PC-3 (cell line): Measurements from ENCODE around the gene TMF1. TPM values are rescaled to one million over a fixed set of nuclear protein-coding genes. Genes with fewer than 3 reads are reported as not detected.

Experiments
- ATAC-seq: fragments of 200-7000 bp; cut with Tn5 transposase; 2 replicates; pipeline ENCODE4 v1.9.1; 2020; ENCODE audit warnings: mild to moderate bottlenecking, moderate library complexity
- BruUV-seq: library from RNA; stranded (reverse); fragments of 400-500 nt; replicated peaks from 2 replicates; lab custom pipeline; 2021; lab: Mats Ljungman, UMichigan
- CTCF ChIA-PET: fragments of 300-600 bp; sonication (Branson Sonifier 250); formaldehyde crosslinking; loops from one replicate; lab custom pipeline; 2022; ENCODE audit warnings: antibody characterized with exemption; lab: Charles Lee
- POLR2A ChIA-PET: fragments of 300-600 bp; sonication (Branson Sonifier 250); formaldehyde crosslinking; loops from one replicate; lab custom pipeline; 2022; ENCODE audit warnings: antibody characterized with exemption; ENCODE audit not compliant: unreplicated experiment; lab: Charles Lee
- DNase-seq: peaks from one replicate; pipeline ENCODE4 v3.0.0-alpha.2; 2015
- H2AFZ ChIP-seq: fragments of 300-600 bp; sonication (generic); 2 replicates; pipeline ENCODE4 v1.6.0; 2016; ENCODE audit warnings: antibody characterized with exemption, low read length
- H3F3A ChIP-seq: fragments of 300-600 bp; sonication (generic); one replicate; pipeline ENCODE4 v1.6.0; 2017; ENCODE audit warnings: antibody characterized with exemption, low read length, control low read depth, mild to moderate bottlenecking; ENCODE audit not compliant: unreplicated experiment
- H3K27ac ChIP-seq: fragments of 300-600 bp; sonication (generic); 2 replicates; pipeline ENCODE4 v1.5.1; 2016; ENCODE audit warnings: mild to moderate bottlenecking, low read length
- H3K27me3 ChIP-seq: fragments of 300-600 bp; sonication (generic); 2 replicates; pipeline ENCODE4 v1.6.1; 2016; ENCODE audit warnings: low read length, mixed read lengths
- H3K36me3 ChIP-seq: fragments of 300-600 bp; sonication (generic); 2 replicates; pipeline ENCODE4 v1.6.1; 2016; ENCODE audit warnings: low read depth, mixed run types, low read length, mixed read lengths
- H3K4me1 ChIP-seq: fragments of 300-600 bp; sonication (generic); 2 replicates; pipeline ENCODE4 v1.5.1; 2016; ENCODE audit warnings: low read length; ENCODE audit not compliant: insufficient read depth
- H3K4me2 ChIP-seq: fragments of 300-600 bp; sonication (generic); 2 replicates; pipeline ENCODE4 v1.6.0; 2016; ENCODE audit warnings: low read length
- H3K4me3 ChIP-seq: fragments of 300-600 bp; sonication (generic); 2 replicates; pipeline ENCODE4 v1.5.1; 2016; ENCODE audit warnings: mild to moderate bottlenecking, low read length, mixed read lengths
- H3K79me2 ChIP-seq: fragments of 300-600 bp; sonication (generic); 2 replicates; pipeline ENCODE4 v1.6.1; 2017; ENCODE audit warnings: low read length, mixed read lengths
- H3K9ac ChIP-seq: fragments of 300-600 bp; sonication (generic); 2 replicates; pipeline ENCODE4 v1.6.0; 2016; ENCODE audit warnings: mild to moderate bottlenecking, low read length
- H3K9me2 ChIP-seq: fragments of 300-600 bp; sonication (generic); replicated peaks from 2 replicates; pipeline ENCODE4 v1.6.1; 2016; ENCODE audit warnings: mixed run types, low read length, mixed read lengths
- H3K9me3 ChIP-seq: fragments of 300-600 bp; sonication (generic); 2 replicates; pipeline ENCODE4 v1.6.1; 2016; ENCODE audit warnings: low read length, mixed read lengths
- H4K20me1 ChIP-seq: fragments of 300-600 bp; sonication (generic); 2 replicates; pipeline ENCODE4 v1.6.1; 2016; ENCODE audit warnings: low read length, mixed read lengths
- CTCF ChIP-seq: fragments of 300-600 bp; sonication (generic); conservative IDR thresholded peaks from 2 replicates; pipeline ENCODE4 v1.5.1; 2017; ENCODE audit warnings: antibody characterized with exemption, low read depth, mild to moderate bottlenecking, low read length
- EZH2 ChIP-seq: fragments of 300-600 bp; sonication (generic); IDR thresholded peaks from one replicate; pipeline ENCODE4 v1.6.1; 2017; ENCODE audit warnings: antibody characterized with exemption, mild to moderate bottlenecking, low read length; ENCODE audit not compliant: unreplicated experiment
- EZH2phosphoT487 ChIP-seq: fragments of 300-600 bp; sonication (generic); IDR thresholded peaks from 2 replicates; pipeline ENCODE4 v1.6.1; 2018; ENCODE audit warnings: mild to moderate bottlenecking, antibody characterized with exemption, low read length, borderline replicate concordance
- intact Hi-C: fragments of 100-400 bp; cut with micrococcal nuclease; formaldehyde crosslinking; loops from 2 replicates; pipeline ENCODE4 v1.9.0; 2023
- microRNA-seq: library from miRNA; unstranded; fragments of <30 nt; microRNA quantifications from one replicate; pipeline ENCODE4 v1.1.0, GENCODE V29; 2020; ENCODE audit not compliant: unreplicated experiment
- total RNA-seq: library from RNA; depleted of rRNA; stranded (reverse); fragments of >200 nt; gene quantifications from 2 replicates; pipeline ENCODE4 v1.2.3, GENCODE V29; 2014; rRNA removed

TMF1 gene
- total RNA-seq, 1 experiment from 2014 or later = 7.2 TPM

GRCh38 chr3:68974711-68975110 lies 77.4 kb downstream of the TMF1 start:
- Histone ChIP-seq H3K9me2 (no peaks in the 10 kb centered on the region), H3K36me3 (no peaks in the 10 kb centered on the region), H3K27ac (no peak overlapping the region), H2AFZ (no peak overlapping the region), H3K9me3 (no peaks in the 10 kb centered on the region), H3K27me3 (peaks cover 5% of the 10 kb centered on the region; the same call in 1 of the 2 replicates), H3F3A (no peaks in the 10 kb centered on the region), H3K4me1 (no peaks in the 10 kb centered on the region), H3K79me2 (no peaks in the 10 kb centered on the region), H3K4me2 (no peak overlapping the region), H3K9ac (no peak overlapping the region), H4K20me1 (no peaks in the 10 kb centered on the region), H3K4me3 (no peak overlapping the region)
- no TSS peak for BruUV-seq
- DNase-seq = no peak
- no peak for ATAC-seq
- POLR2A ChIA-PET = no interaction called here
- intact Hi-C loops = no loop called here
- TF ChIP-seq CTCF (no peak), EZH2phosphoT487 (no peak), EZH2 (no peak)
- CTCF ChIA-PET = no interaction called here

GRCh38 chr3:68973639-68974038 lies 78.5 kb downstream of the TMF1 start:
- Histone ChIP-seq H3K9ac (no peak overlapping the region), H3K36me3 (no peaks in the 10 kb centered on the region), H4K20me1 (no peaks in the 10 kb centered on the region), H3F3A (no peaks in the 10 kb centered on the region), H3K9me3 (no peaks in the 10 kb centered on the region), H3K4me3 (no peak overlapping the region), H3K27ac (no peak overlapping the region), H3K79me2 (no peaks in the 10 kb centered on the region), H3K4me2 (no peak overlapping the region), H3K4me1 (no peaks in the 10 kb centered on the region), H2AFZ (no peak overlapping the region), H3K27me3 (peaks cover 6% of the 10 kb centered on the region), H3K9me2 (no peaks in the 10 kb centered on the region)
- BruUV-seq = no TSS peak
- POLR2A ChIA-PET = no interaction called here
- TF ChIP-seq EZH2 = no peak
- TF ChIP-seq EZH2phosphoT487 = no peak
- ATAC-seq (no peak), DNase-seq (no peak)
- CTCF ChIA-PET = no interaction called here
- intact Hi-C loops = no loop called here

- no peaks in the 10 kb centered on the region for H3K79me2 ChIP-seq
- no peaks in the 10 kb centered on the region for H4K20me1 ChIP-seq
- no peaks in the 10 kb centered on the region for H3K9me3 ChIP-seq
- H3K4me2 ChIP-seq = no peak overlapping the region
- TF ChIP-seq CTCF (peak; percentile 68), EZH2 (no peak)
- intact Hi-C loops = no loop called here
- peak; percentile 71 for ATAC-seq
- ChIA-PET POLR2A (no interaction called here), CTCF (interaction anchor here (0.6 kb wide), 1 partner anchor 1863 kb away, joined by 3 read pairs; no protein-coding TSS in a partner anchor)
- BruUV-seq = no TSS peak
- no peaks in the 10 kb centered on the region for H3K4me1 ChIP-seq
- H3K36me3 ChIP-seq = no peaks in the 10 kb centered on the region
- H3K27me3 ChIP-seq = peaks cover 6% of the 10 kb centered on the region
- no peaks in the 10 kb centered on the region for H3F3A ChIP-seq
- H3K9ac ChIP-seq = no peak overlapping the region
- no peak overlapping the region for H3K4me3 ChIP-seq
- no peak overlapping the region for H3K27ac ChIP-seq
- H2AFZ ChIP-seq = no peak overlapping the region
- peak; percentile 47 for DNase-seq
- H3K9me2 ChIP-seq = no peaks in the 10 kb centered on the region
Measured at GRCh38 chr3:68972358-68972979, 79.7 kb downstream of the TMF1 start.

Small RNA genes within 50 kb of the gene (microRNA-seq; reads per million reads assigned to microRNA genes)
- gene MIR3136 = not detected

Other genes starting within 250 kb of the TMF1 start
- not detected in 2 replicates for gene TAFA4, start 119.8 kb downstream of the TMF1 start, total RNA-seq
- 5.2 and 8.3 TPM in 2 replicates for gene EOGT, start 38.6 kb downstream of the TMF1 start, total RNA-seq
- gene UBA3, start 28.0 kb upstream of the TMF1 start, total RNA-seq = 27.5 and 40.2 TPM in 2 replicates
- 18.8 and 25.4 TPM in 2 replicates for gene ARL6IP5, start 32.6 kb upstream of the TMF1 start, total RNA-seq
- gene LMOD3, start 70.3 kb upstream of the TMF1 start, total RNA-seq = not detected in 2 replicates